Caco-2 (cell line): ENCODE data around the gene BAIAP3. TPM values are rescaled to one million over a fixed set of nuclear protein-coding genes. Genes with fewer than 3 reads are reported as not detected.

Source experiments
- BruUV-seq: library from RNA; stranded (reverse); fragments of 400-500 nt; replicated peaks from 2 replicates; lab custom pipeline; 2021; lab: Mats Ljungman, UMichigan
- CTCF ChIA-PET: fragments of 300-600 bp; sonication (Branson Sonifier 250); formaldehyde crosslinking; loops from one replicate; lab custom pipeline; 2022; ENCODE audit warnings: antibody characterized with exemption; lab: Charles Lee
- POLR2A ChIA-PET: fragments of 300-600 bp; sonication (Branson Sonifier 250); formaldehyde crosslinking; loops from one replicate; lab custom pipeline; 2022; ENCODE audit warnings: antibody characterized with exemption; lab: Charles Lee
- DNase-seq, 2 experiments: peaks; one replicate each; pipeline versions ENCODE4 v3.0.0 to v3.0.0-alpha.2; 2020 to 2022
- H3K27me3 ChIP-seq: replicated peaks from 2 replicates; pipeline ENCODE4 v1.6.0; 2011; ENCODE audit warnings: low read length; ENCODE audit not compliant: control insufficient read depth, insufficient read depth
- H3K36me3 ChIP-seq: 2 replicates; pipeline ENCODE4 v1.5.1; 2011; ENCODE audit warnings: low read length; ENCODE audit not compliant: control insufficient read depth, insufficient read depth
- H3K4me1 ChIP-seq: fragments of 250-450 bp; sonication (Bioruptor Pico); 2 replicates; pipeline ENCODE4 v1.5.1; 2020; ENCODE audit warnings: mild to moderate bottlenecking
- H3K4me3 ChIP-seq: 2 replicates; pipeline ENCODE4 v1.5.1; 2011; ENCODE audit warnings: low read depth, mild to moderate bottlenecking, control low read depth, low read length
- H3K9me3 ChIP-seq: fragments of 250-450 bp; sonication (Bioruptor Pico); 2 replicates; pipeline ENCODE4 v1.5.1; 2020; ENCODE audit warnings: mild to moderate bottlenecking, moderate library complexity
- H3K27ac Mint-ChIP-seq: one replicate; pipeline ENCODE4 v1.8.0; 2022; ENCODE audit warnings: mixed read lengths; ENCODE audit not compliant: unreplicated experiment
- H3K27me3 Mint-ChIP-seq: one replicate; pipeline ENCODE4 v1.8.0; 2022; ENCODE audit warnings: mixed read lengths; ENCODE audit not compliant: insufficient read depth, unreplicated experiment
- H3K36me3 Mint-ChIP-seq: one replicate; pipeline ENCODE4 v1.8.0; 2022; ENCODE audit warnings: mild to moderate bottlenecking, mixed read lengths; ENCODE audit not compliant: insufficient read depth, unreplicated experiment
- H3K4me1 Mint-ChIP-seq: one replicate; pipeline ENCODE4 v1.8.0; 2022; ENCODE audit warnings: low read depth, mixed read lengths; ENCODE audit not compliant: unreplicated experiment
- H3K4me3 Mint-ChIP-seq: one replicate; pipeline ENCODE4 v1.8.0; 2022; ENCODE audit warnings: mild to moderate bottlenecking, moderate library complexity, mixed read lengths; ENCODE audit not compliant: unreplicated experiment
- H3K9me3 Mint-ChIP-seq: one replicate; pipeline ENCODE4 v1.8.0; 2022; ENCODE audit warnings: mixed read lengths; ENCODE audit not compliant: unreplicated experiment
- CTCF ChIP-seq, 2 experiments: fragments of 200-600 bp in 1 of 2; IDR thresholded peaks; 1 replicate in 1 of 2; 2 replicates in 1 of 2; pipeline versions ENCODE4 v1.5.1 to v1.8.0; 2011 to 2022; ENCODE audit warnings: antibody characterized with exemption in 1 of 2, control low read depth in 1 of 2, inconsistent platforms in 1 of 2, low read depth in 1 of 2, low read length in 1 of 2, mild to moderate bottlenecking in 1 of 2, moderate library complexity in 1 of 2; ENCODE audit not compliant: insufficient read depth in 1 of 2, severe bottlenecking in 1 of 2, unreplicated experiment in 1 of 2
- intact Hi-C: fragments of 100-400 bp; cut with micrococcal nuclease; formaldehyde crosslinking; loops from one replicate; pipeline ENCODE4 v1.10.0; 2022; ENCODE audit not compliant: unreplicated experiment
- total RNA-seq: library from RNA; stranded (reverse); gene quantifications from 2 replicates; pipeline ENCODE4 v1.2.3, GENCODE V29; 2022

BAIAP3 gene
- total RNA-seq, 1 experiment from 2014 or later, result 5.0 TPM

GRCh38 chr16:1362807-1363206 is 29.4 kb downstream of the BAIAP3 start:
- ChIA-PET POLR2A (no interaction called here), CTCF (interaction anchor here (0.6 to 2.4 kb wide), 5 partner anchors 16 to 343 kb away, joined by 3 to 14 read pairs (median 3); partner anchors contain the start of genes MAPK8IP3 and UQCC4)
- Mint-ChIP-seq H3K4me3 (no peak overlapping the region), H3K36me3 (peaks cover 71% of the 10 kb centered on the region), H3K27ac (no peak overlapping the region), H3K9me3 (no peaks in the 10 kb centered on the region), H3K4me1 (no peaks in the 10 kb centered on the region), H3K27me3 (no peaks in the 10 kb centered on the region)
- BruUV-seq, result TSS peak; percentile 80
- H3K36me3 ChIP-seq, result peaks cover 3% of the 10 kb centered on the region
- H3K4me3 ChIP-seq, result no peak overlapping the region
- no peaks in the 10 kb centered on the region for H3K27me3 ChIP-seq
- no peak for TF ChIP-seq CTCF (IDR thresholded peaks at IDR 0.05; ENCODE audit: insufficient read depth in 1 of 2, low read depth in 1 of 2, low read length in 1 of 2, severe bottlenecking in 1 of 2, unreplicated experiment in 1 of 2)
- intact Hi-C loops, result no loop called here
- no peak for DNase-seq
- no peaks in the 10 kb centered on the region for H3K4me1 ChIP-seq
- H3K9me3 ChIP-seq, result no peaks in the 10 kb centered on the region

- Histone ChIP-seq H3K27me3 (no peaks in the 10 kb centered on the region), H3K4me1 (no peaks in the 10 kb centered on the region), H3K4me3 (no peak overlapping the region), H3K36me3 (peaks cover 3% of the 10 kb centered on the region), H3K9me3 (no peaks in the 10 kb centered on the region)
- POLR2A ChIA-PET, result no interaction called here
- H3K4me1 Mint-ChIP-seq, result no peaks in the 10 kb centered on the region
- no peaks in the 10 kb centered on the region for H3K27me3 Mint-ChIP-seq
- H3K36me3 Mint-ChIP-seq, result peaks cover 65% of the 10 kb centered on the region
- DNase-seq, result peak in 1 of 2 experiments; percentile 74
- TF ChIP-seq CTCF (IDR thresholded peaks at IDR 0.05; ENCODE audit: insufficient read depth in 1 of 2, low read depth in 1 of 2, low read length in 1 of 2, severe bottlenecking in 1 of 2, unreplicated experiment in 1 of 2), result peak; percentile 72 to 83
- intact Hi-C loops, result no loop called here
- no peak overlapping the region for H3K4me3 Mint-ChIP-seq
- no peak overlapping the region for H3K27ac Mint-ChIP-seq
- H3K9me3 Mint-ChIP-seq, result no peaks in the 10 kb centered on the region
- CTCF ChIA-PET, result interaction anchor here (0.6 to 2.4 kb wide), 6 partner anchors 12 to 342 kb away, joined by 3 to 14 read pairs (median 3); partner anchors contain the start of genes MAPK8IP3 and UQCC4
- no TSS peak for BruUV-seq
These were observed 30.1 kb downstream of the BAIAP3 start for GRCh38 chr16:1363501-1364041.

- TF ChIP-seq CTCF (IDR thresholded peaks at IDR 0.05; ENCODE audit: insufficient read depth in 1 of 2, low read depth in 1 of 2, low read length in 1 of 2, severe bottlenecking in 1 of 2, unreplicated experiment in 1 of 2), result no peak
- ChIA-PET POLR2A (interaction anchor here (0.6 kb wide), 1 partner anchor 418 kb away, joined by 6 read pairs; the partner anchor contains the start of gene SPSB3), CTCF (interaction anchor here (0.6 to 2.4 kb wide), 3 partner anchors 13 to 659 kb away, joined by 3 to 14 read pairs (median 3); no protein-coding TSS in a partner anchor)
- Histone ChIP-seq H3K4me3 (no peak overlapping the region), H3K4me1 (no peaks in the 10 kb centered on the region), H3K36me3 (peaks cover 3% of the 10 kb centered on the region), H3K9me3 (no peaks in the 10 kb centered on the region), H3K27me3 (no peaks in the 10 kb centered on the region)
- intact Hi-C loops, result no loop called here
- BruUV-seq, result no TSS peak
- H3K4me1 Mint-ChIP-seq, result no peaks in the 10 kb centered on the region
- peaks cover 64% of the 10 kb centered on the region for H3K36me3 Mint-ChIP-seq
- no peaks in the 10 kb centered on the region for H3K27me3 Mint-ChIP-seq
- H3K27ac Mint-ChIP-seq, result no peak overlapping the region
- DNase-seq, result no peak
- no peaks in the 10 kb centered on the region for H3K9me3 Mint-ChIP-seq
- H3K4me3 Mint-ChIP-seq, result no peak overlapping the region
These were observed 31.1 kb downstream of the BAIAP3 start for GRCh38 chr16:1364510-1364909.
